DND-41 (cell line): ENCODE results near the gene RTF1.

ENCODE experiments used
- ATAC-seq: fragments of 200-7000 bp; cut with Tn5 transposase; 3 replicates; pipeline ENCODE4 v1.9.1; 2021; ENCODE audit warnings: low read depth; ENCODE audit not compliant: insufficient read depth
- DNase-seq: peaks from one replicate; pipeline ENCODE4 v3.0.0-alpha.2; 2020
- H2AFZ ChIP-seq: 2 replicates; pipeline ENCODE4 v1.6.0; 2012; ENCODE audit warnings: low read depth, low read length
- H3K27ac ChIP-seq: 2 replicates; pipeline ENCODE4 v1.5.1; 2012; ENCODE audit warnings: low read length, inconsistent platforms
- H3K27me3 ChIP-seq: fragments of 200-600 bp; sonication (generic); 2 replicates; pipeline ENCODE4 v1.6.0; 2012; ENCODE audit warnings: low read length, mild to moderate bottlenecking, inconsistent platforms; ENCODE audit not compliant: insufficient read depth, poor library complexity
- H3K36me3 ChIP-seq: 2 replicates; pipeline ENCODE4 v1.5.1; 2012; ENCODE audit warnings: low read length, inconsistent platforms; ENCODE audit not compliant: insufficient read depth
- H3K4me1 ChIP-seq: 2 replicates; pipeline ENCODE4 v1.5.1; 2012; ENCODE audit warnings: mild to moderate bottlenecking, low read length; ENCODE audit not compliant: insufficient read depth
- H3K4me2 ChIP-seq: 2 replicates; pipeline ENCODE4 v1.6.0; 2012; ENCODE audit warnings: mild to moderate bottlenecking, moderate library complexity, low read length, inconsistent platforms; ENCODE audit not compliant: insufficient read depth
- H3K4me3 ChIP-seq, 2 experiments: fragments of 200-600 bp in 1 of 2; shearing (Covaris generic) in 1 of 2; 2 replicates each; pipeline ENCODE4 v1.5.1; 2012 to 2016; ENCODE audit warnings: inconsistent platforms in 2 of 2, low read length in 2 of 2, mild to moderate bottlenecking in 2 of 2, low read depth in 1 of 2, moderate library complexity in 1 of 2
- H3K79me2 ChIP-seq: 2 replicates; pipeline ENCODE4 v1.6.0; 2012; ENCODE audit warnings: low read length, inconsistent platforms; ENCODE audit not compliant: insufficient read depth
- H3K9ac ChIP-seq: 2 replicates; pipeline ENCODE4 v1.6.0; 2012; ENCODE audit warnings: low read depth, mild to moderate bottlenecking, inconsistent platforms, low read length, moderate library complexity
- H3K9me3 ChIP-seq: 2 replicates; pipeline ENCODE4 v1.5.1; 2012; ENCODE audit warnings: low read length, moderate library complexity, mild to moderate bottlenecking, inconsistent platforms; ENCODE audit not compliant: insufficient read depth, severe bottlenecking
- H4K20me1 ChIP-seq: 2 replicates; pipeline ENCODE4 v1.6.0; 2012; ENCODE audit warnings: low read length; ENCODE audit not compliant: insufficient read depth
- CTCF ChIP-seq: IDR thresholded peaks from 2 replicates; pipeline ENCODE4 v1.5.1; 2012; ENCODE audit warnings: borderline replicate concordance, low read length, moderate library complexity, mild to moderate bottlenecking; ENCODE audit not compliant: poor library complexity, severe bottlenecking; ENCODE audit errors: extremely low read depth
- EZH2 ChIP-seq: IDR thresholded peaks from 3 replicates; pipeline ENCODE4 v1.6.1; 2012; ENCODE audit warnings: borderline replicate concordance, low read depth, mild to moderate bottlenecking, moderate library complexity, low read length, inconsistent platforms; ENCODE audit not compliant: severe bottlenecking

Gene RTF1

GRCh38 chr15:41520636-41521035 is 103.7 kb downstream of the RTF1 start:
- TF ChIP-seq CTCF (no peak), EZH2 (no peak)
- no peak overlapping the region for H3K9ac ChIP-seq
- no peak for DNase-seq
- H2AFZ ChIP-seq = no peak overlapping the region
- no peak overlapping the region for H3K4me3 ChIP-seq
- H3K27me3 ChIP-seq = no peaks in the 10 kb centered on the region
- no peak overlapping the region for H3K4me2 ChIP-seq
- H3K79me2 ChIP-seq = no peaks in the 10 kb centered on the region
- H3K4me1 ChIP-seq = no peaks in the 10 kb centered on the region
- no peak overlapping the region for H3K27ac ChIP-seq
- H4K20me1 ChIP-seq = no peaks in the 10 kb centered on the region
- peaks cover 37% of the 10 kb centered on the region for H3K36me3 ChIP-seq
- H3K9me3 ChIP-seq = no peaks in the 10 kb centered on the region
- no peak for ATAC-seq

DNA sequence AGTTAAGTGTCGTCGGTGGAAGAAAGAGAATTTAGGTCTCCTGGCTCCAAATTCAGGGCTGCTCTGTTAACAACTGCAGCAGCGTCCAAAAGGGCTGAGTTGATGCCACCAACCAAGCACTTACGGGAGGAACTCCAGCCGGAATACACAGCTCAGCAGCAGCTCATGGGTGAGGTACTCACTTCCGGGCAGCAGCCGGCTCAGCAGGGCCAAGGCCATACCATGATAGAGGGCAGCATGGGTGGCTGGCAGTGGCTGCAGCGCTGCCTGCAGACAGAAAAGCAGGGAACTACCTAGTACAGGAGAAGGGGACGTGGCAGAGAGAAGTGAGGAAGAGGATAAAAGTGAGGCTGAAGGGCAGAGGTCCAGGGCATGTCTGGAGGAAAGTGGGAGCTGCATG is 104.7 kb downstream of the RTF1 start:
- Histone ChIP-seq H3K27ac (no peak overlapping the region), H3K27me3 (no peaks in the 10 kb centered on the region), H3K79me2 (no peaks in the 10 kb centered on the region), H3K4me1 (no peaks in the 10 kb centered on the region), H3K4me3 (no peak overlapping the region), H3K4me2 (no peak overlapping the region), H3K9me3 (no peaks in the 10 kb centered on the region), H3K36me3 (peaks cover 41% of the 10 kb centered on the region), H3K9ac (no peak overlapping the region), H4K20me1 (no peaks in the 10 kb centered on the region), H2AFZ (no peak overlapping the region)
- DNase-seq (no peak), ATAC-seq (no peak)
- TF ChIP-seq EZH2 (no peak), CTCF (no peak)

- Histone ChIP-seq H3K36me3 (peaks cover 44% of the 10 kb centered on the region), H3K79me2 (no peaks in the 10 kb centered on the region), H3K9ac (no peak overlapping the region), H4K20me1 (no peaks in the 10 kb centered on the region), H3K27ac (no peak overlapping the region), H3K4me2 (no peak overlapping the region), H3K4me1 (no peaks in the 10 kb centered on the region), H3K27me3 (no peaks in the 10 kb centered on the region), H2AFZ (no peak overlapping the region), H3K4me3 (no peak overlapping the region), H3K9me3 (no peaks in the 10 kb centered on the region)
- ATAC-seq (no peak), DNase-seq (no peak)
- TF ChIP-seq CTCF (no peak), EZH2 (no peak)
These were observed 106.2 kb downstream of the RTF1 start for GRCh38 chr15:41523097-41523496.

DNA sequence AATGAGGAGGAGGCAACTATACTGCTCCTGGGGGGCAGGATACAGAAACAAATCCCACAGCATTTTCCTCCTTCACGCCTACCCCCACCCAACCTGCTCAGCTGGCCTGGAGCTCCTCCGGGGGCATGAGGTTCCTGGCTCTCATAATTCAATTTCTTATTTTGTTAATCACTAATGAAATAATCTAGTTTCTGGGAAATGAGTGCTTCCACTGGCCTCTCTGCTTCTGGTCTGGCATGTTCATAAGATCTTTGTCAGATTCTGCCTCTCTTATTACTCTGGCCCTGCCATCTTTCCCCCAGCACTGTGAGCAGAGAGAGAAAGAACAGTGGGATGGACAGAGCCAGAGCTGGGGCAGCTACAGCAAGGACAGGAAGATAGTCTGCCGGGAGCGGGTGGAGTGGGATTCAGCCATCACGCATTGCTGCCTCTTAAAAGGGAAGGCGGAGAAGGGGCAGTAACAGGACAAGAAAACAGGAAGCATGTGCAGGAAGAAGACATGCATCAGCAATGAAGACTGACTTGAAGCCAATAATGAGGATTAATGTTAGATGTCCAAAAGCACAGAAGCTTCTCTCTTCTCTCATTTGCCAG is 113.6 kb downstream of the RTF1 start:
- Histone ChIP-seq H3K4me3 (no peak overlapping the region), H3K27me3 (no peaks in the 10 kb centered on the region), H3K4me2 (no peak overlapping the region), H4K20me1 (no peaks in the 10 kb centered on the region), H2AFZ (no peak overlapping the region), H3K9ac (no peak overlapping the region), H3K9me3 (no peaks in the 10 kb centered on the region), H3K79me2 (no peaks in the 10 kb centered on the region), H3K36me3 (peaks cover 70% of the 10 kb centered on the region), H3K4me1 (no peaks in the 10 kb centered on the region), H3K27ac (no peak overlapping the region)
- TF ChIP-seq CTCF (no peak), EZH2 (no peak)
- ATAC-seq (no peak), DNase-seq (no peak)
